IMR-90 (cell line): ENCODE results near the gene HMG20A. TPM values are rescaled to one million over a fixed set of nuclear protein-coding genes. Genes with fewer than 3 reads are reported as not detected.

ENCODE experiments used
- ATAC-seq: fragments of 200-7000 bp; cut with Tn5 transposase; 2 replicates; pipeline ENCODE4 v1.9.1; 2020; ENCODE audit warnings: low read depth, mild to moderate bottlenecking, moderate library complexity
- BruUV-seq: library from RNA; stranded (reverse); fragments of 400-500 nt; replicated peaks from 2 replicates; lab custom pipeline; 2021; lab: Mats Ljungman, UMichigan
- CTCF ChIA-PET: fragments of 300-600 bp; formaldehyde crosslinking; extraction: SDS; loops from one replicate; lab custom pipeline; 2021; ENCODE audit warnings: antibody characterized with exemption; lab: Yijun Ruan, JAX
- POLR2A ChIA-PET: fragments of 300-600 bp; sonication (Branson Sonifier 250); formaldehyde crosslinking; loops from one replicate; lab custom pipeline; 2022; ENCODE audit warnings: antibody characterized with exemption; ENCODE audit not compliant: unreplicated experiment; lab: Charles Lee
- DNase-seq: peaks from one replicate; pipeline ENCODE4 v3.0.0; 2013
- H2AFZ ChIP-seq: replicated peaks from 2 replicates; pipeline ENCODE3; 2013; ENCODE audit warnings: low read length, mild to moderate bottlenecking; ENCODE audit not compliant: poor library complexity
- H2AK5ac ChIP-seq: 2 replicates; pipeline ENCODE4 v1.6.1; 2013; ENCODE audit warnings: low read depth, low read length, inconsistent platforms
- H2AK9ac ChIP-seq: replicated peaks from 2 replicates; pipeline ENCODE3; 2013; ENCODE audit warnings: mild to moderate bottlenecking, low read depth, low read length, moderate library complexity; ENCODE audit not compliant: poor library complexity
- H2BK120ac ChIP-seq: 2 replicates; pipeline ENCODE4 v1.6.1; 2013; ENCODE audit warnings: low read depth, low read length, inconsistent platforms
- H2BK15ac ChIP-seq: 3 replicates; pipeline ENCODE4 v1.6.1; 2013; ENCODE audit warnings: low read depth, low read length, inconsistent platforms
- H2BK20ac ChIP-seq: 2 replicates; pipeline ENCODE4 v1.6.1; 2013; ENCODE audit warnings: low read depth, mild to moderate bottlenecking, inconsistent platforms, low read length, moderate library complexity
- H2BK5ac ChIP-seq: 2 replicates; pipeline ENCODE4 v1.6.1; 2013; ENCODE audit warnings: mild to moderate bottlenecking, low read depth, low read length, inconsistent platforms; ENCODE audit not compliant: poor library complexity, severe bottlenecking
- H3K14ac ChIP-seq: replicated peaks from 2 replicates; pipeline ENCODE4 v1.6.1; 2013; ENCODE audit warnings: low read depth, low read length, inconsistent platforms
- H3K18ac ChIP-seq: 2 replicates; pipeline ENCODE4 v1.6.1; 2013; ENCODE audit warnings: low read depth, low read length, control low read depth
- H3K23ac ChIP-seq: 2 replicates; pipeline ENCODE4 v1.6.1; 2013; ENCODE audit warnings: low read depth, low read length, inconsistent platforms
- H3K27ac ChIP-seq: 2 replicates; pipeline ENCODE4 v1.5.1; 2013; ENCODE audit warnings: mild to moderate bottlenecking, control low read depth, low read length; ENCODE audit not compliant: insufficient read depth
- H3K27me3 ChIP-seq: 2 replicates; pipeline ENCODE4 v1.6.1; 2013; ENCODE audit warnings: low read length; ENCODE audit not compliant: control insufficient read depth, insufficient read depth
- H3K36me3 ChIP-seq: 2 replicates; pipeline ENCODE4 v1.6.1; 2013; ENCODE audit warnings: low read length, mixed read lengths; ENCODE audit not compliant: control insufficient read depth, insufficient read depth
- H3K4ac ChIP-seq: 2 replicates; pipeline ENCODE4 v1.6.1; 2013; ENCODE audit warnings: low read depth, low read length, inconsistent platforms
- H3K4me1 ChIP-seq: 2 replicates; pipeline ENCODE4 v1.6.1; 2013; ENCODE audit warnings: low read length, mixed read lengths; ENCODE audit not compliant: control insufficient read depth, insufficient read depth
- H3K4me2 ChIP-seq: 2 replicates; pipeline ENCODE4 v1.6.1; 2013; ENCODE audit warnings: low read depth, mild to moderate bottlenecking, control low read depth, low read length, moderate library complexity
- H3K4me3 ChIP-seq: 2 replicates; pipeline ENCODE4 v1.5.1; 2013; ENCODE audit warnings: low read depth, mild to moderate bottlenecking, control low read depth, low read length, moderate library complexity; ENCODE audit not compliant: insufficient read depth
- H3K56ac ChIP-seq: 2 replicates; pipeline ENCODE4 v1.6.1; 2013; ENCODE audit warnings: low read length, inconsistent platforms; ENCODE audit not compliant: insufficient read depth; ENCODE audit errors: extremely low read depth
- H3K79me1 ChIP-seq, 2 experiments: 2 replicates each; pipeline ENCODE4 v1.6.1; 2013; ENCODE audit warnings: low read length in 2 of 2, inconsistent platforms in 1 of 2, low read depth in 1 of 2
- H3K9ac ChIP-seq: 2 replicates; pipeline ENCODE4 v1.6.1; 2013; ENCODE audit warnings: low read depth, low read length, control low read depth
- H3K9me1 ChIP-seq: 2 replicates; pipeline ENCODE4 v1.6.1; 2013; ENCODE audit warnings: low read length, inconsistent platforms; ENCODE audit not compliant: insufficient read depth
- H3K9me3 ChIP-seq: 2 replicates; pipeline ENCODE4 v1.6.1; 2013; ENCODE audit warnings: low read length; ENCODE audit not compliant: control insufficient read depth, insufficient read depth
- H4K20me1 ChIP-seq: 2 replicates; pipeline ENCODE4 v1.6.1; 2013; ENCODE audit warnings: low read length, inconsistent platforms; ENCODE audit not compliant: insufficient read depth
- H4K5ac ChIP-seq: 2 replicates; pipeline ENCODE4 v1.6.1; 2013; ENCODE audit warnings: mild to moderate bottlenecking, low read depth, low read length, control low read depth
- H4K8ac ChIP-seq, 2 experiments: 2 replicates each; pipeline ENCODE4 v1.6.1; 2013; ENCODE audit warnings: low read depth in 2 of 2, low read length in 2 of 2, control low read depth in 1 of 2, inconsistent platforms in 1 of 2
- H4K91ac ChIP-seq: 2 replicates; pipeline ENCODE4 v1.6.1; 2013; ENCODE audit warnings: low read depth, low read length, inconsistent platforms; ENCODE audit not compliant: insufficient read depth
- BHLHE40 ChIP-seq: fragments of 150-350 bp; IDR thresholded peaks from 2 replicates; pipeline ENCODE4 v1.6.1; 2016; ENCODE audit warnings: mild to moderate bottlenecking, low read depth, low read length
- CEBPB ChIP-seq: IDR thresholded peaks from 2 replicates; pipeline ENCODE4 v1.6.1; 2012; ENCODE audit warnings: low read depth, low read length, improper control_type of control experiment
- MAFK ChIP-seq: IDR thresholded peaks from 2 replicates; pipeline ENCODE4 v1.6.1; 2012; ENCODE audit warnings: low read depth, low read length, improper control_type of control experiment
- MAZ ChIP-seq: IDR thresholded peaks from 2 replicates; pipeline ENCODE4 v1.6.1; 2012; ENCODE audit warnings: low read depth, mild to moderate bottlenecking, low read length, improper control_type of control experiment, moderate library complexity, borderline replicate concordance
- MXI1 ChIP-seq: IDR thresholded peaks from 2 replicates; pipeline ENCODE4 v1.6.1; 2012; ENCODE audit warnings: low read depth, mild to moderate bottlenecking, low read length, moderate library complexity, borderline replicate concordance
- NFE2L2 ChIP-seq: fragments of 150-350 bp; IDR thresholded peaks from 2 replicates; pipeline ENCODE4 v1.6.1; 2016; ENCODE audit warnings: low read depth, mild to moderate bottlenecking, low read length
- POLR2A ChIP-seq: IDR thresholded peaks from 2 replicates; pipeline ENCODE4 v1.6.1; 2012; ENCODE audit warnings: mild to moderate bottlenecking, low read depth, low read length
- RCOR1 ChIP-seq: IDR thresholded peaks from 2 replicates; pipeline ENCODE4 v1.6.1; 2012; ENCODE audit warnings: mild to moderate bottlenecking, low read length, improper control_type of control experiment; ENCODE audit not compliant: insufficient replicate concordance
- USF2 ChIP-seq: fragments of 150-350 bp; IDR thresholded peaks from 2 replicates; pipeline ENCODE4 v1.6.1; 2017; ENCODE audit warnings: mild to moderate bottlenecking, antibody characterized with exemption, low read length, low read depth
- WGBS, 2 experiments: methylation state at CpG; one replicate each; pipeline versions ENCODE4 v1.1.5 to v1.1.7; 2013; ENCODE audit warnings: missing lambda C conversion rate in 2 of 2; ENCODE audit not compliant: insufficient read length in 1 of 2; ENCODE audit errors: extremely low coverage in 2 of 2; 5-methylcytosine and 5-hydroxymethylcytosine counted together
- dilution Hi-C: fragments of 300-500 bp; cut with HindIII; formaldehyde crosslinking; loops from one replicate; pipeline ENCODE4 v1.14.3; 2018; ENCODE audit warnings: low sequenced_read_pairs; ENCODE audit not compliant: unreplicated experiment
- in situ Hi-C: fragments of 300-500 bp; cut with MboI; formaldehyde crosslinking; loops from 3 replicates; pipeline ENCODE4 v1.14.3; 2019; ENCODE audit warnings: low sequenced_read_pairs, inconsistent platforms, mixed read lengths
- intact Hi-C: fragments of 100-400 bp; cut with micrococcal nuclease; formaldehyde crosslinking; loops from 2 replicates; pipeline ENCODE4 v1.10.0; 2022
- polyA plus RNA-seq, 3 experiments: library from polyadenylated mRNA; depleted of rRNA; stranded (reverse); fragments of >200 nt; gene quantifications; 2 replicates each; pipeline ENCODE4 v1.2.3, GENCODE V29; 2012; ENCODE audit warnings: low replicate concordance in 1 of 3
- total RNA-seq: library from RNA; depleted of rRNA; stranded (reverse); fragments of >200 nt; gene quantifications from 2 replicates; pipeline ENCODE4 v1.2.3, GENCODE V29; 2012

Gene HMG20A
- total and polyA plus RNA-seq, 2 of the 4 experiments (the other 2 are of a cell fraction) = 22.3 to 25.3 TPM

DNA sequence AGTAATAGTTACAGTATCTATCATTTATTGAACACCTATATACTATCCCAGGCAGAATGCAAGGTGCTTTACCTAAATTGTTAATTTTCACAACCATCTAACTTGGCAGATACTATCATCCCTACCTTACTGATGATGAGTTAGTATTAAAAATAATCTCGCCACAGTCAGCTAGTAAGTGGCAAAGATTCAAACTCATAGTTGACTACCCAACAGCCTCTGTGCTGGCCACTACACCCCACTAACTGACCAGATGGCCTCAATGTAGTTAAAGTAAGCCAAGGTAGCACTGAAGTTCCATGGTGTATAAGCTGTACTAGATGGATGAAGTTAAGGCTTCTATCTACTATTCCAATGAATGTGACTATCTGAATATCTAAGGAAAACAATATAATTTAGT is 45.6 kb upstream of the HMG20A start:
- no peak for DNase-seq
- no peaks in the 10 kb centered on the region for H3K4me1 ChIP-seq
- intact Hi-C loops = no loop called here
- no peak overlapping the region for H3K9ac ChIP-seq
- H2BK20ac ChIP-seq = no peak overlapping the region
- H3K27ac ChIP-seq = no peak overlapping the region
- H3K4me3 ChIP-seq = no peak overlapping the region
- no peaks in the 10 kb centered on the region for H3K9me3 ChIP-seq
- H2BK15ac ChIP-seq = no peak overlapping the region
- no TSS peak for BruUV-seq
- no peak overlapping the region for H3K23ac ChIP-seq
- in situ Hi-C loops = no loop called here
- H4K5ac ChIP-seq = no peak overlapping the region
- H3K18ac ChIP-seq = no peak overlapping the region
- CTCF ChIA-PET = interaction anchor here (0.8 kb wide), 1 partner anchor 13 kb away, joined by 3 read pairs; no protein-coding TSS in a partner anchor
- no peaks in the 10 kb centered on the region for H3K27me3 ChIP-seq
- H2AFZ ChIP-seq = no peak overlapping the region
- peaks cover 79% of the 10 kb centered on the region for H4K20me1 ChIP-seq
- POLR2A ChIA-PET = no interaction called here
- no peak overlapping the region for H2AK9ac ChIP-seq
- H2BK5ac ChIP-seq = no peak overlapping the region
- WGBS, 2 experiments = no CpG with 5 or more reads among the region's 1 CpG
- peaks cover 32 to 69% of the 10 kb centered on the region in 2 experiments for H3K79me1 ChIP-seq
- H3K4me2 ChIP-seq = no peak overlapping the region
- H4K8ac ChIP-seq = no peak overlapping the region
- dilution Hi-C loops = no loop called here
- no peak overlapping the region for H4K91ac ChIP-seq
- no peak overlapping the region for H3K4ac ChIP-seq
- no peak for TF ChIP-seq MAZ
- no peak for TF ChIP-seq MAFK
- TF ChIP-seq NFE2L2 = no peak
- no peak for TF ChIP-seq CEBPB
- TF ChIP-seq MXI1 = no peak
- no peak for TF ChIP-seq POLR2A
- TF ChIP-seq BHLHE40 = no peak
- TF ChIP-seq RCOR1 = no peak
- no peak for TF ChIP-seq USF2
- no peak overlapping the region for H3K56ac ChIP-seq
- H3K36me3 ChIP-seq = no peaks in the 10 kb centered on the region
- H3K9me1 ChIP-seq = no peaks in the 10 kb centered on the region
- no peak overlapping the region for H3K14ac ChIP-seq
- no peak overlapping the region for H2BK120ac ChIP-seq
- no peak for ATAC-seq
- H2AK5ac ChIP-seq = no peak overlapping the region
